Measurements from ENCODE around the gene SORL1-AS1.

The SORL1-AS1 gene

DNA sequence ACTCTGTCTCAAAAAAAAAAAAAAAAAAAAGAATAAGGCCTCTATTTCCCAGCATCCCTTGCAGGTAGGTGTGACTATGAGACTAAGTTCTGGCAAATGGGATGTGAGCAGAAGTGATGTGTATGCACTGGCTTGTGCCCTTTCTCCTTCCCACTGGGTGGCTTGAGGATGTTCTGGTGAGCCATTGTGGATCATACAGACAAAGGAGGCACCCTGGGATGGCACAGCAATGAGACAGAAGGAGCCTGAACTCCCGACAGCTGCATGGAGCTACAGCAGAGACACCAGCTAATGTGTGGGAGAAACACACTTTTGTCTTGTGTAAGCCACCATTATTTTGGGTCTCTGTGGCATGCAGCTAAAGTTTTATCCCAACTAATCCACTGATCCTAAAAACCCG is 11.2 kb downstream of the SORL1-AS1 start:
- DNase-seq (no peak), ATAC-seq (ENCODE audit: low FRiP score) (no peak)
- Histone ChIP-seq H3K4me1 (ENCODE audit: control insufficient read depth in 1 of 2, insufficient read depth in 2 of 2, low read length in 2 of 2) (peaks cover 0 to 2% of the 10 kb centered on the region in 2 donors), H3K27ac (ENCODE audit: low read depth in 1 of 2, low read length in 2 of 2) (no peak overlapping the region), H3K4me3 (ENCODE audit: low read length in 2 of 2) (no peak overlapping the region), H3K36me3 (ENCODE audit: control insufficient read depth in 1 of 2, insufficient read depth in 2 of 2, low read length in 1 of 2) (no peaks in the 10 kb centered on the region), H3K27me3 (ENCODE audit: control insufficient read depth in 1 of 2, insufficient read depth in 2 of 2, low read length in 1 of 2) (no peaks in the 10 kb centered on the region), H3K9me3 (ENCODE audit: control insufficient read depth, low read length) (no peaks in the 10 kb centered on the region)
- intact Hi-C loops (cut with DNase I) = no loop called here
- 88 to 90% methylated on average over 2 of the region's 2 CpGs for WGBS, 2 donors

DNA sequence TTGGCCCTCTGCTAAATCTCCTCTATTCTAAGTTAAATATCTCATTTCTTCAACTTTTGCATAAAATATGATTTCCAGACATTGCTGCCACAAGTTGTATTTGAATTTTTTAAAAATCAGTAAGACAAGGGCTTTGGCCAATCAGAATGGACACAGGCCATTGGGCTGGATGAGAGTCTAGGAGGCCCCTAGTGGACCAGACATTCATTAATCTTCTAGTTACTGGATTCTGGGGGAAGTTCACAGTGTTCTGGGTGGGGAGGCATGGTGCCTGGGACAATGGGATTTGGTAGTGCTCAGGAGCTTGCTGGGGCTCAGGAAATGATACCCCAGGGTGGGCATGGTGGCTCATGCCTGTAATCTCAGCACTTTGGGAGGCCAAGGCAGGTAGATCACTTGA is 13.0 kb downstream of the SORL1-AS1 start:
- no peak overlapping the region for H3K27ac ChIP-seq (ENCODE audit: low read depth in 1 of 2, low read length in 2 of 2)
- no peaks in the 10 kb centered on the region for H3K9me3 ChIP-seq (ENCODE audit: control insufficient read depth, low read length)
- intact Hi-C loops (cut with DNase I) = no loop called here
- H3K27me3 ChIP-seq (ENCODE audit: control insufficient read depth in 1 of 2, insufficient read depth in 2 of 2, low read length in 1 of 2) = no peaks in the 10 kb centered on the region
- DNase-seq (no peak), ATAC-seq (ENCODE audit: low FRiP score) (no peak)
- H3K36me3 ChIP-seq (ENCODE audit: control insufficient read depth in 1 of 2, insufficient read depth in 2 of 2, low read length in 1 of 2) = no peaks in the 10 kb centered on the region
- H3K4me3 ChIP-seq (ENCODE audit: low read length in 2 of 2) = no peak overlapping the region
- peaks cover 0 to 2% of the 10 kb centered on the region in 2 donors for H3K4me1 ChIP-seq (ENCODE audit: control insufficient read depth in 1 of 2, insufficient read depth in 2 of 2, low read length in 2 of 2)

DNA sequence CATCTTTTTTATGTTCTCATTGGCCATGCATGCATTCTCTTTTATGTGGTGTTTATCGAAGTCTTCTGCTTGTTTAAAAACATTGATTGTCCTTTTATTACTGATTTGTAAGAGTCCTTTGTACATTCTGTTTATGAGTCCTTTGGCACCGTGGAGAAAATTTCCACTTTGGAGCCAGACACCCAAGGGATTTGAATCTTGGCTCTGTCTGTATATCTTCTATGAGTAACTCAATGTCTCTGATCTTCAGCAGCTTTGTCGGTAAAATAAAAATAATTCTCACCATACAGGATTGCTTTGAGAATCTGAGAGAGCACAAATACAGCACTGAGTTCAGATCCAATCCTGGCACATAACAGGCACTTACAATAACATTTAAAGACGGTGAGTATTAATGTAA is 13.4 kb downstream of the SORL1-AS1 start:
- intact Hi-C loops (cut with DNase I) = no loop called here
- Histone ChIP-seq H3K27ac (ENCODE audit: low read depth in 1 of 2, low read length in 2 of 2) (no peak overlapping the region), H3K4me1 (ENCODE audit: control insufficient read depth in 1 of 2, insufficient read depth in 2 of 2, low read length in 2 of 2) (peaks cover 0 to 2% of the 10 kb centered on the region in 2 donors), H3K36me3 (ENCODE audit: control insufficient read depth in 1 of 2, insufficient read depth in 2 of 2, low read length in 1 of 2) (no peaks in the 10 kb centered on the region), H3K4me3 (ENCODE audit: low read length in 2 of 2) (no peak overlapping the region), H3K27me3 (ENCODE audit: control insufficient read depth in 1 of 2, insufficient read depth in 2 of 2, low read length in 1 of 2) (no peaks in the 10 kb centered on the region), H3K9me3 (ENCODE audit: control insufficient read depth, low read length) (no peaks in the 10 kb centered on the region)
- ATAC-seq (ENCODE audit: low FRiP score) (no peak), DNase-seq (no peak)
- WGBS, 2 donors = 11 to 13% methylated on average over 4 of the region's 4 CpGs

DNA sequence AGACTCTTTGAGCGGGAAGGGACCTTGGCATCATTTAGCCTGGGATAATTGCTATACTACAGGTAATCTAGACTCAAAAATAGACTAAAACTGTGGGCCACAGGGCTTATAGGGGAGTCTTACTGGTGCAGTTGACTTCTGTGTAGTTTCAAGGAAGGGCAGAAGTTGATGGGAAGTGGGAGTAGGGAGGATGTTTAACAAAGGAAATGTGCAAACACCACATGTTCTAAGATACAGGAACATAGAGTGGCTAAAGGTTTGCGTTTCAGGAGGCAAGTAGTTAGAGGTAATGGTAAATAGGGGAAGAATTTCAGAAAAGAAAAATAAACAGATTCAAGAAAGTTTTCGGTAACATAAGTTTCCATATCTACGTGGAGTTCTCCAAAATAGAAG is 15.1 kb downstream of the SORL1-AS1 start:
- H3K4me1 ChIP-seq (ENCODE audit: control insufficient read depth in 1 of 2, insufficient read depth in 2 of 2, low read length in 2 of 2) = peaks cover 0 to 2% of the 10 kb centered on the region in 2 donors
- DNase-seq (no peak), ATAC-seq (ENCODE audit: low FRiP score) (no peak)
- WGBS, 2 donors = 95 to 96% methylated on average over 4 of the region's 4 CpGs
- intact Hi-C loops (cut with DNase I) = no loop called here
- H3K4me3 ChIP-seq (ENCODE audit: low read length in 2 of 2) = no peak overlapping the region
- H3K36me3 ChIP-seq (ENCODE audit: control insufficient read depth in 1 of 2, insufficient read depth in 2 of 2, low read length in 1 of 2) = no peaks in the 10 kb centered on the region
- H3K9me3 ChIP-seq (ENCODE audit: control insufficient read depth, low read length) = no peaks in the 10 kb centered on the region
- H3K27ac ChIP-seq (ENCODE audit: low read depth in 1 of 2, low read length in 2 of 2) = no peak overlapping the region
- no peaks in the 10 kb centered on the region for H3K27me3 ChIP-seq (ENCODE audit: control insufficient read depth in 1 of 2, insufficient read depth in 2 of 2, low read length in 1 of 2)

GRCh38 chr11:121437018-121437685 is 15.6 kb downstream of the SORL1-AS1 start:
- peaks cover 0 to 2% of the 10 kb centered on the region in 2 donors for H3K4me1 ChIP-seq (ENCODE audit: control insufficient read depth in 1 of 2, insufficient read depth in 2 of 2, low read length in 2 of 2)
- no peaks in the 10 kb centered on the region for H3K9me3 ChIP-seq (ENCODE audit: control insufficient read depth, low read length)
- H3K27me3 ChIP-seq (ENCODE audit: control insufficient read depth in 1 of 2, insufficient read depth in 2 of 2, low read length in 1 of 2) = no peaks in the 10 kb centered on the region
- peak; percentile 26 for ATAC-seq (ENCODE audit: low FRiP score)
- intact Hi-C loops (cut with DNase I) = no loop called here
- H3K4me3 ChIP-seq (ENCODE audit: low read length in 2 of 2) = no peak overlapping the region
- no peak overlapping the region for H3K27ac ChIP-seq (ENCODE audit: low read depth in 1 of 2, low read length in 2 of 2)
- H3K36me3 ChIP-seq (ENCODE audit: control insufficient read depth in 1 of 2, insufficient read depth in 2 of 2, low read length in 1 of 2) = no peaks in the 10 kb centered on the region
- DNase-seq = no peak

- intact Hi-C loops (cut with DNase I) = no loop called here
- Histone ChIP-seq H3K36me3 (ENCODE audit: control insufficient read depth in 1 of 2, insufficient read depth in 2 of 2, low read length in 1 of 2) (no peaks in the 10 kb centered on the region), H3K27me3 (ENCODE audit: control insufficient read depth in 1 of 2, insufficient read depth in 2 of 2, low read length in 1 of 2) (no peaks in the 10 kb centered on the region), H3K9me3 (ENCODE audit: control insufficient read depth, low read length) (no peaks in the 10 kb centered on the region), H3K4me1 (ENCODE audit: control insufficient read depth in 1 of 2, insufficient read depth in 2 of 2, low read length in 2 of 2) (peaks cover 0 to 2% of the 10 kb centered on the region in 2 donors), H3K4me3 (ENCODE audit: low read length in 2 of 2) (no peak overlapping the region), H3K27ac (ENCODE audit: low read depth in 1 of 2, low read length in 2 of 2) (no peak overlapping the region)
- WGBS, 2 donors = 94 to 95% methylated on average over 3 of the region's 3 CpGs
- ATAC-seq (ENCODE audit: low FRiP score) = no peak
- DNase-seq = no peak
Measured at GRCh38 chr11:121435551-121436511, 16.9 kb downstream of the SORL1-AS1 start.

DNA sequence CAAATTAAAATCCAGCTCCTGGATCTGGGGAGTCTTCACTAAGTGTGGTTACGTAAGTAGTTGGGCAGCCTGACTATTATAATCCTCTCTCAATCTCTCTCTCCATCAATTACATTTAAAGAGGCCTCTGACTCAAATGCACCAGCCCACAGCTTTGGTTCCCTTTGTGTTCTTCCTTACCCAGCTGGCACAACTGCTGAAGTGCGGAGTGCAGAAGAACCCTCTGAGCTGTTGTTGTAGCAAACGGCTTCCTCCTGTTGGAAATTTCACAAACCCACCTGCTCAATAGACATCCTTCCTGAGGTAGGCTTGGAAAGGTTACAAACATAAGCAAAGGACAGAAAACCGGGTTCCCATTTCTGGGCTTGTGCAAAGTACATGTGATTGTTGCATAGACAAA is 17.6 kb downstream of the SORL1-AS1 start:
- Histone ChIP-seq H3K9me3 (ENCODE audit: control insufficient read depth, low read length) (no peaks in the 10 kb centered on the region), H3K4me1 (ENCODE audit: control insufficient read depth in 1 of 2, insufficient read depth in 2 of 2, low read length in 2 of 2) (peaks cover 0 to 2% of the 10 kb centered on the region in 2 donors), H3K27me3 (ENCODE audit: control insufficient read depth in 1 of 2, insufficient read depth in 2 of 2, low read length in 1 of 2) (no peaks in the 10 kb centered on the region), H3K4me3 (ENCODE audit: low read length in 2 of 2) (no peak overlapping the region), H3K36me3 (ENCODE audit: control insufficient read depth in 1 of 2, insufficient read depth in 2 of 2, low read length in 1 of 2) (no peaks in the 10 kb centered on the region), H3K27ac (ENCODE audit: low read depth in 1 of 2, low read length in 2 of 2) (no peak overlapping the region)
- ATAC-seq (ENCODE audit: low FRiP score) (no peak), DNase-seq (no peak)
- intact Hi-C loops (cut with DNase I) = no loop called here
- WGBS, 2 donors = 70 to 91% methylated on average over 4 of the region's 4 CpGs

GRCh38 chr11:121431820-121432526 is 20.8 kb downstream of the SORL1-AS1 start:
- DNase-seq (no peak), ATAC-seq (ENCODE audit: low FRiP score) (no peak)
- no peaks in the 10 kb centered on the region for H3K36me3 ChIP-seq (ENCODE audit: control insufficient read depth in 1 of 2, insufficient read depth in 2 of 2, low read length in 1 of 2)
- no peaks in the 10 kb centered on the region for H3K27me3 ChIP-seq (ENCODE audit: control insufficient read depth in 1 of 2, insufficient read depth in 2 of 2, low read length in 1 of 2)
- WGBS, 2 donors = 92% methylated on average over 4 of the region's 4 CpGs
- H3K4me3 ChIP-seq (ENCODE audit: low read length in 2 of 2) = no peak overlapping the region
- H3K9me3 ChIP-seq (ENCODE audit: control insufficient read depth, low read length) = no peaks in the 10 kb centered on the region
- H3K27ac ChIP-seq (ENCODE audit: low read depth in 1 of 2, low read length in 2 of 2) = no peak overlapping the region
- intact Hi-C loops (cut with DNase I) = no loop called here
- H3K4me1 ChIP-seq (ENCODE audit: control insufficient read depth in 1 of 2, insufficient read depth in 2 of 2, low read length in 2 of 2) = peaks cover 0 to under 1% of the 10 kb centered on the region in 2 donors

All from aorta (tissue), 5 donors.